ENCODE measurements around the gene NEIL3.
A peak's percentile ranks its signal among the peaks of the same experiment; 100 is the strongest.

DNA sequence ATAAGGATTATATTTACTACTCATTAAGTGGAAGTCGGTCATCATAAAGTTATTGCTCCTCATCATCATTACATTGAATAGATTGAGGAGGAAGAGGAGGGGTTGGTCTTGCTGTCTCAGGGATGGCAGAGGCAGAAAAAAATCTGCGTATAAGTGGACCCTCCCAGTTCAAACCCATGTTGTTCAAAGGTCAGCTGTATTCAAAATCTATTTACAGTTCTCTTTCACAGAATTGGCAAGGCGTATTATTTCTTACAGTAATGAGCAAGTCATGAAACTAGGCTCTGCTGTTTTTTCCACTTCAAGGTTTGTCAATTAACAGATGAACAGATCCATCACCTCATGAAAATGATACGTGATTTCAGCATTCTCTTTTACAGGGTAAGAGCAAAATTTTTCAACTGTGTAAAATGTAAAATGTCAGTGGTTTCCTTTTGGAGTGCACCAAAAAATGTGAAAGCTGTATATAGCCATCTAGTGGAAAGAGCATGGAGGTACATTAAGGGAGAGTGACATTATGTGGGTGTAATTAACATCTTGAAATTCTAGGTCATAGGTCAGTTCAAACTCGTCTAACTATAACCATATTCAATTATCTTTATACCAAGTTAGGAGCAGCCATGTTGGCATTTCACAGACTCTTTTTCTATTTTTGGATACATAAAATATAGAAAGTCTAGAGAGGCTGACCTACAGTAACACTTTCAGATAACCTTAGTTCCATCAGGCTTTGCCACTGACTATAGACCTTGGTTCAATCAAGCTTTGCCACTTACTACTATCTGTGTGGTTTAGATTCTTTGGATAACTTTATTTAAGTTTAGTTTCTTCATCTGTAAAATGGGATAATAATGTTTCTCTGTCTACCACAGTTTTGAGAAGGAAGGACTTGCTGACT, 30.1 kb downstream of the NEIL3 start:
- TF ChIP-seq, protein P1, sequence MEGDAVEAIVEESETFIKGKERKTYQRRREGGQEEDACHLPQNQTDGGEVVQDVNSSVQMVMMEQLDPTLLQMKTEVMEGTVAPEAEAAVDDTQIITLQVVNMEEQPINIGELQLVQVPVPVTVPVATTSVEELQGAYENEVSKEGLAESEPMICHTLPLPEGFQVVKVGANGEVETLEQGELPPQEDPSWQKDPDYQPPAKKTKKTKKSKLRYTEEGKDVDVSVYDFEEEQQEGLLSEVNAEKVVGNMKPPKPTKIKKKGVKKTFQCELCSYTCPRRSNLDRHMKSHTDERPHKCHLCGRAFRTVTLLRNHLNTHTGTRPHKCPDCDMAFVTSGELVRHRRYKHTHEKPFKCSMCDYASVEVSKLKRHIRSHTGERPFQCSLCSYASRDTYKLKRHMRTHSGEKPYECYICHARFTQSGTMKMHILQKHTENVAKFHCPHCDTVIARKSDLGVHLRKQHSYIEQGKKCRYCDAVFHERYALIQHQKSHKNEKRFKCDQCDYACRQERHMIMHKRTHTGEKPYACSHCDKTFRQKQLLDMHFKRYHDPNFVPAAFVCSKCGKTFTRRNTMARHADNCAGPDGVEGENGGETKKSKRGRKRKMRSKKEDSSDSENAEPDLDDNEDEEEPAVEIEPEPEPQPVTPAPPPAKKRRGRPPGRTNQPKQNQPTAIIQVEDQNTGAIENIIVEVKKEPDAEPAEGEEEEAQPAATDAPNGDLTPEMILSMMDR (IDR thresholded peaks at IDR 0.05) = peak in 2 of 3 experiments; percentile 52 to 61
- TF ChIP-seq POLR2A (IDR thresholded peaks at IDR 0.05) = no peak
